ENCODE measurements around the gene ARGLU1.
"Not testable (repeated sequence)": the region's sequence is repeated elsewhere in the genome, so short reads cannot be mapped to it uniquely, and the experiment has no call there.

Gene ARGLU1, protein sequence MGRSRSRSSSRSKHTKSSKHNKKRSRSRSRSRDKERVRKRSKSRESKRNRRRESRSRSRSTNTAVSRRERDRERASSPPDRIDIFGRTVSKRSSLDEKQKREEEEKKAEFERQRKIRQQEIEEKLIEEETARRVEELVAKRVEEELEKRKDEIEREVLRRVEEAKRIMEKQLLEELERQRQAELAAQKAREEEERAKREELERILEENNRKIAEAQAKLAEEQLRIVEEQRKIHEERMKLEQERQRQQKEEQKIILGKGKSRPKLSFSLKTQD

DNA sequence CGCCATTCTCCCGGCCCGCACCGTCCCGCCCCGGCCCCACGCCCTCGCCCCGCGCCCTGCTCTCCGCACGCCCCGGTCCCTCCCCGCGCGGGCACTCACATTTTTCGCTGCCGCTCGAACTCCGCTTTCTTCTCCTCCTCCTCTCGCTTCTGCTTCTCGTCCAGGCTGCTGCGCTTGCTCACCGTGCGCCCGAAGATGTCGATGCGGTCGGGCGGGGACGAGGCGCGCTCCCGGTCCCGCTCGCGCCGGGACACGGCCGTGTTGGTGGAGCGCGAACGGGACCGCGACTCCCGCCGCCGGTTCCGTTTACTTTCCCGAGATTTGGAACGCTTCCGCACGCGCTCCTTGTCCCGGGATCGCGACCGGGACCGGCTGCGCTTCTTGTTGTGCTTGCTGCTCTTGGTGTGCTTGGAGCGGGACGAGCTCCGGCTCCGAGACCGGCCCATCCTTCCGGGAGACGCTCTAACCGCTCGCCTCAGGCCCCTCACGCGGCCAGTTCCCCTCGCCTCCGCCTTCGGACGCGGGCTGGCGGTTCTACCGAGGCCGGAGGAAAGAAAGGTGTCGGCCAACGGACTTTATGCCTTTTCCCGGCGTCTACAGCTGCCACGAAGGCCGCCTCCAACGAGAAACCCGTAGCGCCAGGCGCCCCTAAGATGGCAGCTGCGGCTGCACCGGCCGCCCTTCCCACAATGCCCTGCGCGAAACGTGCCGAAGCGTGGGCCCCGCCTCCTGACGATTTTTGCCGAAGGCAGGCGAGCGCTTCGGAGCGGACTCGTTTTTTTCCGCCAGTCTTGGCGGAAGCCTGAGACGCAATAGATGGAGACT is at the start of gene ARGLU1:
ARGLU1 (minus strand) TSS at position 664 of the 825 bp plus-strand sequence; CDS start at position 446, 218 bp downstream.
- DNase-seq = peak; percentile 93

DNA sequence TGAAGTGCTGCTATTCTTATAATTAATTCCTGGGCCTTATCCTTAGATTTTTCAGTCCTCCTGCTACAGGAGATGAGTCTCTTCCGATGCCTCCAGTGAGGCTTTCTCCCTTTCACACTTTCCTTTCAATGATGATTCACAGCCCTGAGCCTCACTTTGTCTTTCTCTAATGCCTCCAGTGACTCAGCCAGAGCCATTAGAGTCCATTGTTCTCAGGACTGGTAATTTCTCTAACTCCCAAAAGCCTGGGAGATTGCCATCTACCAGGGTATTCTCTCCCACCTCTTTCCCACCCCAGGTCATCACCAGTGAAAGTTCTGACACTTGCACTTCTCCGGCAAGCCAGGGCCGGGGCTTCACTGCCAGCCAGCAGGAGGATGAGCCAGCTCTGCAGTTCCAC is 49.6 kb upstream of the ARGLU1 start:
- no peak for DNase-seq

DNA sequence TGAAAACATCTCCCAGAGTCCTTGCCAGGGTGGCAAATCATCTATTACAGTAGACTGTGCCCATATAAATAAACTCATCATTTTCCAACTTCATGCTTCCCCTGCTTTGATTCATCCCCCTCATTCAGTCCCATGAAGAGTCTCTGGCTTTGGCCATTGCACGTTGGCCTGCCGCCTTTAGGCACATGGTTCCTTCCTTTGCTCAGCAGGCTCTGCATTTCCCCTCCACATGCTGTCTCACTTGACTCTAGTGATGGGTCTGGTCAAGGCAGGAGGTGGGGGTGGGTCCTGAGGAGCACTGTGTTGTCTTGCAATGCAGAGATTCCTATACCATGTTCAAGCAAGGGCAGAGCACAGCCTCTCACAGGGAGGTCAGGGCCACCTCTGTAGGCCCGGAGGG is 48.8 kb upstream of the ARGLU1 start:
- no peak for DNase-seq

DNA sequence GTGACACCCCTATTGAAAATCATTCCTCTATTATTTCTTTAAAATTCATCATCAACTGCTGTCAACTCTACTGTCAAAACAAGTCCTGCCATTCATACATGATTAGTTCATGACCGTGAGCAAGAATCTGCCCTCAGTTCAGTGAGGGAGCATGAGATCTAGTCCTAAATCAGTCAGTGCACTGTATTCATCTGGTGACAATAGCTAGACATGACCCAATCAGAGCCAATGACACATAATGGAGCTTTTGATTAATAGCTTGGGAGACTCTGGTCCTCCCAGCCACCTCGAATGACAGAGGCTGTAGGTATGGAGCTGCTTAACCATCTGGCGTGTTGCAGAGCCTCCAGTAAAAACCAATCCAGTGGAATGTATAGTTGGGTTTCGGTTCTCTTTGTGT is 46.9 kb upstream of the ARGLU1 start:
- DNase-seq = no peak

DNA sequence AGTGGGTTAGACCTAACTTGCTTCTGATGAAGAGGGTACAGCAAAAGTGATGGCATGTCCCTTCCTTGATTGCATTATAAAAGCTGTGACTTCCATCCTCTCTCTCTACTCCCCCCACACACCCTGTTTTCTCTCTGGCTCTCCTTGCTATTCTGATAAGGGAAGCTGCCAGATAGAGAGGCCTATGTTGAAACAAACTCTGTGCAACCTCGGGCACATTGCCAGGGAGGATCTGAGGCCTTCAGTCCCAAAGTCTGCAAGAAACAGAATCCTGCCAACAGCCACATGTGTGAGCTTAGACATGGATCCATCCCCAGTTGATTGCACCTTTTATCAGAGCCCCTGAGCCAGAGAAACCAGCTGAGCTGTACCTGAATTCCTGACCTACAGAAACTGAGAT is 44.8 kb upstream of the ARGLU1 start:
- DNase-seq = no peak

DNA sequence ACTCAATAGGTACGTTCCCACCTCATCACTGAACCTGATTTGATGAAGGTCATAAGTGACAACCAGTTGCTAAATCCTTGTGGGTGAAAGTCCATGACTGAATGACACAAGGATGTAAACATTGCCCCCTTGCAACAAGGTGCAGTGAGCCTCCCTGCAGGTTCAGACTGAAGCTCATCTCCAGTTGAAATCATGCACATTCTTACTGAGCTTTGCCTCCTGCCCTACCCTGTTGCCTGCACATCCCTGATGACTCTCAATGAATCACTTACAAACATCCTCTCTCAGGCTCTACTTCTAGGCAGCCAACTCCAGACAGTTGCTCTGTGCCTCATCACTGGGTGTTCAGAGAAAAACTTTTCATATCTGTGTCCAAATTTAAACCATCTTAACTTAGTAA is 42.5 kb upstream of the ARGLU1 start:
- DNase-seq = no peak

DNA sequence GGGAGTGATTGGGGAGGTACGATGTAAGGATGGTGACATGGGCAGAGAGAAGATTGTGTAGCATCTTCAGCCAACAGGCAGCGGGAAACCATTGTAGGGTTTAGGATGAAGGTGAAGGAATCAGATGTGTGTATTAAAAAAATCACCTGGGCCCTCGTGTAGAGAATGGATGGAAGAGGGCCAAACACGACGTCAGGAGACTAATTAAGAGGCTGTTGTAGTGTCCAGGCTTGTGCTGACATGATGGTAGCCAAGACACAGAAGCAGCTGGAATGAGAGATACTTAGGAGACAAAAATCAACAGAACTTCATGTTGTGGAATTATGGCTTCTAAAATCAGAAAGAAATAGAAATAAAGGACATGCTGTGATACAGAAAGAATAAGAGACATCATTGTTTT is 41.2 kb upstream of the ARGLU1 start:
- DNase-seq = no peak

DNA sequence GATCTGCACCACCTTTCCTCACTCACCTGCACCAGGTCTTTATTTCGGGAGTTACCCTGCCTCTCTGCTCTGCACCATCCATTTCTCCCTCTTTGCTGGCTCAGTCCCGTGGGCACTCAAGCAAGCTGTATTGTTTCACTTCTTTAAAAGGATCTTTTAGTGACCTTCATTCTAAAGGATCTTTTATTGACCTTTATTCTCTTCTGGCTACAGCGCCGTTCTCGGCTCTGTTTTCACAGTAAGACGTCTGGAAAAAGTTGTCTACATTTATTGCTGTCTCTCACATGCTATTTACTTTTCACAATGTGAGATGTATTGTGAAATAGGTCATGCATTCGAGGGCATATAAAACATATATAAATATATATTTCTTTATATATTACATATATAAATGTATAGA is 35.6 kb upstream of the ARGLU1 start:
- DNase-seq = no peak

DNA sequence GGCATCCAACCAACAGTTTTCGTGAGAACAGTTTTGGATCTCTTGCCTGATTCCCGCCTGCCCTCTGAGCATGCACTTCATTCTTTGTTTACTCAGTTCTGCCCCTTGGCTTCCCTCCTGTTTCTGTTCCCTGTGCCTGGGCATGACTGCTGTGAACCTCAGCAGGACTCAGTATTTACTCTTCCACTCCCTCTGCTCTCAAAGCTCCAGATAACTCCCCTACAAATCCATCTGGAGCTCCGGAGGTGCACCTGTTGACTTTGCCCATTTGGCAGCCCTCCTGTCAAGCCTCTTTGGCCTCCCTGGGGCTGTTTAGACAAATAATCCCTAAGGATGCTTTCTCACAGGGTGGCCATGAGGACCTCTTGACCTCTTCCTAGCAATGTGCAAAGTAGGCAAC is 34.2 kb upstream of the ARGLU1 start:
- DNase-seq = no peak

DNA sequence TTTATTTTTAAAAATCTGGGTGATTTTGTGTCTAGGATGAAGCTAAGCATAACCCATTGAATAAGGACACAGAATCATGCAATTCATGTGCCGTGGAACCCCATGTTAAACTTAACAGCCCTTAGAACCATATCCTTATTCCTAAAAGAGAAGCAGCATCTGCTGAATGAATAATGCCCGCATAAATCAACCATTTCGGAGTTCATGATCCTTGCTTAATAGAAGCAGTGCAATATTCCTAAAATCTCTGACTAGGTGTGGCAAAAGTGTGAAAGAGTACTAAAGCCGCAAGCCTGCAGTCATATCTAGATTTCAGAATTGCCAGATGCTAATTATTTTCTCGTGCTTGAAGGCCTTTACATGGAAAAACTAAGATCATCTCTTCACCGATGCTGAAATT is 33.6 kb upstream of the ARGLU1 start:
- DNase-seq = no peak

DNA sequence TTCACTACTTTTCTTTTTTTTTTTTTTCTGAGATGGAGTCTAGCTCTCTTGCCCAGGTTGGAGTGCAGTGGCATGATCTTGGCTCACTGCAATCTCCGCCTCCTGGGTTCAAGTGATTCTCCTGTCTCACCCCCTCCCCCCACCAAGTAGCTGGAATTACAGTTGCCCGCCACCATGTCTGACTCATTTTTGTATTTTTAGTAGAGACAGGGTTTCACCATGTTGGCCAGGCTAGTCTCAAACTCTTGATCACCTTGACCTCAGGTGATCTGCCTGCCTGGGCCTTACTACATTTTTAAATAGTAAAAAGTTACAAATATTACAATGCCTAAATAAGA is 32.8 kb upstream of the ARGLU1 start:
- DNase-seq = not testable (repeated sequence)

DNA sequence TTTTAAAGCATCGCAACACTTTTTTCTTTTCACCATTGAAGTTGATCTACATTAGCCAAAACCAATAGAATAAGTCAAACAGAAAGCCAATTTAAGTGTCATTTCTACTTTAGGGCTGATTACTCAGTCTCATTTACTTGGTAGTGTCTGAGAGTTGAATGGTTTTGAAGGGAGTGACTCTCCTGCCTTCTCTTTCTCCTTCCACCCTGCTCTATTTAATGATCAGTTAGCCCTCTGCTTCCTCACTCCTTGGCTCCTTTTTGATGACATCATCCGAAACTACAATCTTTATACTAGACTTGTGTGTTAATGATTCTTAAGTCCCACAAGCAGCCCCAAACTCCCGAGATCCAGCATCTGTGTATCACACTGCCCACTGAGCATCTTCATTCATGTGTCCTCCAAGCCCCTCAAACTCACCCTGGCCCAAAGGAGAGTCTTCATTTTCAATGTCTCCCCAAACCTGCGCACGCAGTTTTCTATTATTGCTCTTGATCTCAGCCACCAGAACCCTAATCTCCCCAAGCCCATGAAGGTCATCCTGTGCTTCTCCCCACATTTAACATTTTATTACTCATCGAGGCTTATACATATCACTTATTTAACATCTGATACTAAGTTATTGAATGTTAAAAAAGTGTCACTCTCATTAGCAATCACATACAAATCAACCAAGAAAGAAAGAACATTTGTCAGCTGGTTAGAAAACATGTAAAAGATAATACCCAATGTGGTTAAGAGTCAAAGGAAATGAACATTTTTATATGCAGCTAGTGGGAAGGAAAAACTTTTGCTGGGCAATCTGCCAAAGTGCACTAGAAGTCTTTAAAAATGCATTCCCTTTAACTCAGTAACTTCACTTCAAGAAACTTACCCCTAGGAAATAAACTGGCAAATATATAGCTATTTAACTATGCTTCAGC is 32.2 kb upstream of the ARGLU1 start:
- no peak for DNase-seq

DNA sequence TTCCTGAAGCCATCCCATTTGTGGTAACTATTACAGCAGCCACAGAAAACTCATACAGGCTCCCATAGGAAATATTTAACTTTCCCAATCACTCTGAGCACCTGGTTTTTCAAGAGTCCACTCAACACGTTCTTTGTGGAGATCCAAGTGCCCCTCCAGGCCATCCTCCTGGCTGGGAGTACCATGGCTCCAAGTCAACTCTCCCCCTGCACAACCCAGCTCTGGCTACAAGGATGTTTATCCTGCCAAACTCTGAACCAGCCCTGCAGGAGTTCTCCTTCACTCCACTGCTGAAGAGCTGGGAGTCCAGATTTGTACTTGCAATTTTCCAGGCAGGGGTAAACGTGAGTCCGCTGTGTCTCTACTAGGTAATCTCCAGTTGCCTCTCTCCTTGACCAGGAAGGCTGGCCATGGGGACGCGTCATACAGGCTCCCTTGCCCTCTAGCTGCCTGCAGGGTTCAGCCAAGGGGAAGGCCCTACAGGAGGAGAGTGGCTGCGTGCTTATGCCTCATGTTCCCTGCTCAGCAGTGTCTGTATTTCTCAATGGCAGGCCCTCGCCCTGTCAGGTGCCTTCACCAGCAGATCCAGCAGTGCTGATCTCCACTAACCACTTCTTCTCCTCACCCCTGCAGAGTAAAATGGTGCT is 29.9 kb upstream of the ARGLU1 start:
- DNase-seq = no peak

DNA sequence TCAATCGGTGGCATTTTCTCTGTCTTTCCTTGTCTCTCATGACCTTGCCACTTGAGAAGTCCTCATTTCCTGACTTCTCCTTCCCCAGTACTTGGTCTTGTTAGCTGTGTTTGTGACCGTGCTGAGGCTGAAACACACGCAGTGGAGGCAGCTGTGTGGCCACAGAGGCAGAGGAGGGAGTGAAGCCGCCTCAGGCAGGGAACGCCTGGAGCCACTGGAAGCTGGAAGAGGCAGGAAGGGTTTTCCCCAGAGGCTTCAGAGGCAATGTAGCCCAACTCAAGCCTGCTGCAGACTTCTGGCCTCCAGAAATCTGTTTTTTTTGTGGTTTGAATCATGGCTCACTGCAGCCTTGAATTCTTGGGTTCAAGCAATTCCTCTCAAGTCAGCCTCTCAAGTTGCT is 29.2 kb upstream of the ARGLU1 start:
- DNase-seq = no peak

DNA sequence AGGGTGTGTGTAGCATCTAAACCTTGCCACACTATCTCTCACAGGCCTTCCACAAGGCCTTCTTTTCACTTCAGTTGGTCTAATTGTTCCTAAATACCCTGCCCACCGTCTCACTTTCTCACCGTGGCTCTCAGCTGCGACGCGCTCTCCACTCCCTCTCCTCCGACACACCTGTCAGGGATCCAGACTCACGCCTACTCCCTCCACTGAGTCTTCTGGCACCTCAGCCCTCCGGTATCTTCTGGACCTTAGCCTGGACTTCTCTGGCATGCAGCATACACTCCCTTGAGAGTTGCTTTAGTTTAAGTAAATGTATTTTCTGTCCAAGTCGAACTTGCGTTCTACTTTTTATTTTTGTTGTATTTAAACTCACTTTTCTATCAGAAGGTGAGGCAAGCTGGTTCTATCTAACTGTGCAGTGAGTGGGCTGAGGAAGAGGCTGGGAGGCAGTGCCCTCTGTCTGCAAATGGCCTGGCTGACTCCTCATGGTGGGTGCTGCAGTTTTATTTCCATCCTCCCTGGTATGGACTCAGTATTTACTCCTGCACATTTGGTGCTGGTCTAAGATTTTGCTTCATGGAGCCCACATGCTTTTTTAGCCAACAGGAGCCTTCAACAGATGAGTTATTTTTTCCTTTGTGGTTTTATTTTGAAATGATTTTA is 28.5 kb upstream of the ARGLU1 start:
- no peak for DNase-seq

DNA sequence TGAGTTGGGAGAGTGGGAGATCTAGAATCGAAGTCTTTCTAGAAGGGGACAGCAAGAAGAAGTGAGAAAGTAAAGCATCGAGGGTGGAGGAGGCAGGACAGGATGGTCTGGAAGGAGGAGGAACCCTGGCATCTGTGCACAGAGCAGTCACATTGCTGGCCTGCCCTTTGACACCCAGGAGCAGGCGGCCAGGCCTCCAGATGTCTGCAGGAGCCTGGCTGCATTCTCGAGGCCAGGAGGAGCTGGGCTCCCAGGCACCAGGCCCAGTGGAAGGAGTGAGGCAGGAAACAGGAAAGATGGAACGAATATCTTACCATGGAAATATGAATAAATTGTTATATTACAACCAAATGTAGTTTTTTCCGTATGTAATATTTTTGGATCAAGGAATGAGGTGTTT is 27.7 kb upstream of the ARGLU1 start:
- DNase-seq = no peak

DNA sequence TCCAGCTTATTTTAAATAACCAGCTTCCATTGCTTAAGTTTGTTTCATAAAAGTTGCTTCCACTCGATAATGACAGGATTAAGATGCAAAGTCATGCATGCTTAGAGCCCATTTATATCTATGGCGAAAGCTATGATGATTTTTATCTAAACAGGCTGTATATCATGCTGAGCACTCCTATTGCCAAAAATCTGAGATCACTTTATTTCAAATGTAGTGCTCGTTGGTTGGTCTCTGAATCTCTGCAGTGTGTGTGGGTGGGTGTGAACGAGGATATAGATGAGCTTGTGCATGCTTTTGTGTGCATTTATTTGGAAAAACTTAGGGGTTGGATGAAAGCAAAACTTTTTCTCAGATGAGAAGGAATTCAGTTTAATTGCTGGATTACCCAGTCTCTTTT is 27.0 kb upstream of the ARGLU1 start:
- DNase-seq = no peak

DNA sequence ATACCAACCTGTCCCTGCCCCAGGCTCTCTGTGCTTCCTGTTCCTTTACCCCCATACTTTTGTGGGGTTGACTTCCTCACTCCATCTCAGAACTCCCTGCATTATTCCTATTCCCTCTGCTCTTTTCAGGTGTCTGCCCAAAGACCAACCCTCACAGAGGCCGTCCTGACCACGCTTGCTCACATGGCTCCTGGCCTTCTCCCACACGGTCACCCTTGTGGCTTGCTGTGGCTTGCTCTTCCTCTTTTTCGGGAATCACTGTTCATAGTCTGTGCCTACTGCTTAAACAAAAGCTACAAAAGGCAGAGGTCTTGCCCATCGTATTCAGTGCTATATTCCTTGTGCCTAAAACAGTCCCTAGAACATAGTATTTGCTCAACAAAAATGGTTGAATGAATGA is 25.2 kb upstream of the ARGLU1 start:
- DNase-seq = no peak

DNA sequence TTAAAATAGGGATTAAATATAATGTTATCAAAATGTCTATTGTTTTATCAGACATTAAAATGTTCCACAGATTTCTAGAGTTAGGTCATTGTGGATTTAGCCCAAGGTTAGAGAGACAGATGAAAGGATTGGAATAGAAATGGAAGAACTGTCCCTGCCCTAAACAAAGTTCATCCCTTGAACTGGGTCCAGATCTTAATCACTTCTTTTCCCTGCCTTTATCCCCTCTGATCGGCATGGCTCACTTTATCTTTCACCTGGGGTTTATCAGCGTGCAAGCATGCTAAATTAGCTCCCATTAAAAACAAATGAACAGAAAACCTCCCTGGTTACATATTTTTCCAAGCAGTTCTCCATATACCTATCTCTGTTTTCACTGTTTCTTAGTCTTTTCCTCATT is 23.4 kb upstream of the ARGLU1 start:
- DNase-seq = no peak

DNA sequence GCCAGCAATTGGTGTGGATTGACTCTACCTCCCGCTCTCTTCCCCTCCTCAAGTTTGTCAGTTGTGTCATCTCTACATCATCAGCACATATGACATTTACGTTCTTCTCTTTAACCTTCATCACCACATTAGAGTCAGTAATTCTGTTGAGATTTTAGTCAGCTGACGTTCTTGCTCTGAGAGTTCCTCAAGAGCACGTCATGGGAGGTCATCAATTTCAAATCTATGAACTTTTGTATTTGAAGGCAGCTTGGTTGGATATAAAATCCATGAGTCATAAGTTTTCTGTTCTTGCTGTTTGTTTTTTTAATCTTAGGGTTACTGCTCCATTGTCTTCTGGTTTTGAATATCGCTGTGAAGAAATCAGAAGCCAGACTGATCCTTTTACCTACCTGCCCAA is 21.8 kb upstream of the ARGLU1 start:
- DNase-seq = no peak

DNA sequence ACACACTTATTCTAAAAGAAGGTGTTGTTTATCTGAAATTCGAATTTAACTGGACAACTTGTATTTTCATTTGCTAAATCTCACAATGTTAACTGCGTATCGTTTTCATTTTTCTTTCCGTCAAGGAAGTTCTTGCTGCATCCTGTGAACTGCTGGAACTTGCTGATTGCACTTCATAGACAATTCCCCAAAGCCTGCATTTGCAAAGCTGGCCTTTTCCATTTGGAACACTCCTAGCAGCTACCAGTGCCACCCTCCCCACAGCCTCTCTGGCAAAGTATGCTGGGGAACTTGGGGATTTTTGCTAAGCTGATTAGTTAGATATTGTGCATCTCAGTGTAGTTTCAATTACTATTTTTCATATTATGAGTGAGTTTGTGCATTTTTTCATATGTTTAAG is 20.4 kb upstream of the ARGLU1 start:
- DNase-seq = no peak

DNA sequence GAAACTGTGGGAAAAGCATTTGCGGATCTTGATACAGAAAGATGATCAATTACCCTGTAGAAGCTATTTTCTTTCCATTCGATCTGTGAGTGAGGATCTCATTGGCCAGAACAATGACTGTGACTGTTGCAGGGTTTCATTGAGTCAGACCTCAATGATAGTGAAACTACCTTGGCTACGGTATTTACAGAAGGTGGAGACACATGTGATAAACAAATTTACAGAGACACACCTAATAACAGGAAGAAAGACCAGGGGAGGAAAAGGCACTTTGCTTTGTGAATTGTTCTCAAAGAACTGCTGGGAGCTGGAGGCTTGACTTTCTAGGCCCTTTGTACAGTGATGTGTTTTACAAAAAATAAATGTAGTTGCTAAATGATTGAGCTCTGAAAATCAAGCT is 19.9 kb upstream of the ARGLU1 start:
- DNase-seq = no peak
